HG03432 (cell line): ENCODE measurements around the gene REEP6.
"Not testable (repeated sequence)": the region's sequence is repeated elsewhere in the genome, so short reads cannot be mapped to it uniquely, and the experiment has no call there.

ENCODE experiments used
- ATAC-seq: cut with Tn5 transposase; IDR thresholded peaks from one replicate; pipeline ENCODE4 v1.9.1; 2021; ENCODE audit warnings: mild to moderate bottlenecking, moderate library complexity; ENCODE audit not compliant: unreplicated experiment

The REEP6 gene

DNA sequence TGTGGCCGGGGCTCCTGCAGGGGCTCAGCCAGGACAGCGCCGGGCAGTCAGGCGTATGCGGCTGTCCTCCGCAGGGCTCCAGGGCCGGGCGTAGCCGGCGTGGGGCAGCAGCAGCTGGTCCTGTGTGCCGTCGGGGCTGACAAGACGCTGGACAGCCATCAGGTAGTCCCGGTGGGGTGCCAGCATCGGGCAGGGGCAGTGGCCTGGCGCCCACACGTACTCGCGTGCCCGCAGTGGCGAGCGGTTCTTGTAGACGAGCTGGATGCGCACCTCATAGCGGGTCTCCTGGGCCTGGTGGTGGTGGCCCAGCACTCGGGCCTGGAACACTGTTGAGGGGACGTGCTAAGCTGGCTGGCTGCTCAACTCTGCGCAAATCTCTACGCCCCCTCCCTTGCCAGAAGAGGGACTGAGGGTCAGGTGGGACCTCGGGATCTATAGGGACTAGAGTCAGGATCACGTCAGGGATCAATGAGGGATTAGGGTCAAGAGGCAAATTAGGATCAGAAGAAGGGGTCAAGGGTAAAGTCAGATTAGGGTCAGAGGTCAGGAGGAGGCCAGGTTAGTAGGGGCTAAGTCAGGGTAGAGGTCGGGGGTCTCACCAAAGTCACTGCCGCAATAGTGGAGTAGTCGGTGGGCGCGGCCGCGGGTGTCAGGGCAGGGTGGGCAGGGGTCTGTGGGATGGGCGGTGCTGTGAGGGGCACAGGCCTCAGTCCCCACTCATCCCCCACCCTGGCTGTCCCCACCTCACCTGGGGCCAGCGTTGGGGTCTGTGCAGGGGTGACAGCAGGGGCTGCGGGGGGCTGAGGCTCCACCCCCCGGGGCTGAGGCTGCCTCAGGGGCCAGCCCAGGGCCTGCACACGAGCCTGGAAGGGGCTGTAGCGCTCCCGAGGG lies 15.3 kb downstream of the REEP6 start:
- ATAC-seq: no peak

DNA sequence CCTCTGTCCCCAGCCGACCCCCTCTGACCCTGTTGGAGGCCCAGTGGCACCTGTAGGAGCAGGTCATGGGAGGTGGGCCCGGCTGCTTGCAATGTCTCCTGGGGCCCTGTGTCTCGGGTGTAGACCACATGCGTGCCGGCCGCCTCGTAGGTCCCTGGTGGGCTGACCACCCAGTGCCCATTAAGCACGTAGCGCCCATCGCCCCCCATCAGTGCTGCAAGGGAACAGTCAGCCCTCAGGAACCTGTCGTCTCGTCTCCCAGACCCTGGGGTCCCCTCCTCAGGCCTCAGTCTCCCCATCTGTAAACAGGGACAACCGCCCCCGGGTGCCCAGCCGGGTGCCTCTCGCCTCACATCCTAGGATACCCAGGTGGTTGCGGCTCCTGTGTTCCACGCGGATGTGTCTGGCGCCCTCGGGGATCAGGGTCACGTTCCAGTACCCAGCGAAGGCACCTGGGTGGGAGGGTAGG lies 16.2 kb downstream of the REEP6 start:
- no peak for ATAC-seq

DNA sequence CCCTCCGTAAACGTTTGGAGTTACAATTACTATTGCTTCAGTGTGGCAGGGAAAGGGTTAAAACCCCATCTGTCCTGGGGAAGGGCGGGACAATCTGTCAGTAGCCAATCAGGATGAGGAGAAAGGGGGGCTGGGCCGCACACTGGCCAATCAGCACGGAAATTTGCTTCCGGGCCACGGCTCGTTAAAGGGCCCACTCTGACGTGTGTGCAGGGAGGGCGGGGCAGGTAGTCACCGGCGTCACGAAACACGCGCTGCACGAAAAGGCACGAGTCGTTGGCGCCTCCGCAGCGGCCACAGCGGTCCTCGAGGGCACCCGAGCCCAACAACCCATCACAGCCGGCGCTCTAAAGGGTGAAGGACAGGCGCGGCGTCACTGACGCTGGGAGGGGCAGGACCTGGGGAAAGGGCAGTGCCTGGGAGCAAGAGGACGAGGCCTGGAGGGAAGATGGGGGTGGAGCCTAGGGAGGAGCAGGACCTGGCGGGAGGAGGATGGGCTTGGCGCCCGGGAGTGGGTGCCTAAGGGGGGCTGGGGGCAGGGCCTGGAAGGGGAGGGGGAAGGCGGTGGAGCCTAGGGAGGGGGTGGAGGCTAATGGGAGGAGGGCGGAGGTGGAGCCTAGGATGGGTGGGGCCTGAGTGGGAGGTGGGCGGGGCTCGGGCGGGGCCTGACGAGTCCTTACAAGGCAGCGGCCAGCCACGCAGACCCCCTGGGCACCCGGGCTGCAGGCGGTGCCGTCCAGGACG lies 17.0 kb downstream of the REEP6 start:
- no peak for ATAC-seq

DNA sequence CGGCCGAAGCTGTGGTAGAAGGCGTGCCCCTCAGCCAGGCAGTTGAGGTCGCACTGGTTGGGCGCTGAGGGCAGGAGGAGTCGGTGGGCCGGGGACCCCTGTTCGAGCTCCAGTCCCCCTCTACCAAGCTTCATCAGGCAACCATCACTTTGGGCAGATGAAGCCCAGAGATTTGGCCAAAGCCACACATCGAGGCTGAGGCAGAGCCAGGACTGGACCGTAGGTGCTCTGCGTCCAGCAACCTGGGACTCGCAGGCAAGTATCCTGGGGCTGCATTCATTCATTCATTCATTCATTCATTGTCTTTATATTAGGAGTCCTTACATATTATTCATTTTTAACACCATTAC lies 17.5 kb downstream of the REEP6 start:
- ATAC-seq: no peak

DNA sequence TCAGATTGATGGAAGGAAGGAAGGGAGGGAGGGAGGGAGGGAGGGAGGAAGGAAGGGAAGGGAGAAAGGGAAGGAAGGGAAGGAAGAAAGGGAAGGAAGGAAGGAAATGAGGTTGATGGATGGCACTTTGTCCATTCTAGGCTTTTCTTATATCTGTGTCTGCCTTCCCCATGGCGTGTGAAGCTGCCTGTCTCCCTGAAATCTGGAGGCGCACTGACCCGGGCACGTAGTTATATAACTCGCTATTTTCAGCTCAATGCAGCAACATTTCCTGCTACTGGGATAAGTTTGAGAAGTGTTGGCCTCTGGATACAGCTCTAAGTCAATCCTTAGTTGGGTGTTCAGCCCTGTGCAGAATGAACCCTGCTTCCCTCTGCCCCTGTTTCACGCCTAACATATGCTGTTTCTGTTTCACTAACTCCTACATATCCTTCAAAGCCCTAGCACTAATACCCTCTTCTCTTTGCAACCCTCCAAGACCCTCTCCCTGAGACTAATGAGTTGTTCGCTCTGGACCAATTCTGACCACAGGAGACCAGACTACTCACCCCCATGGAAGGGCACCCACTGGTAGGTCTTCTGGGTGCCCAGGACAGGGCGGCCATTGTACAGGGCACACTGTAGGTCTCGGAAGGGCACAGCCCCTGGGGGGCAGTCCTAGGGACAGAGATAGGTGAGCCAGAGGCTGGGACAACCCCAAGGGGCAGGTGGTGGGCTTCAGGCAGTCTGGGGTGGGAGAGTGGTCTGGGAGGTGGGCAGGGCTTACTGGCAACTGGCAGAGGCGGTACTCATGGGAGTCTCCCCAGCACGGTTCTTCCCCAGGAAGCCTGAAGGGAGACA lies 18.8 kb downstream of the REEP6 start:
- ATAC-seq: no peak

DNA sequence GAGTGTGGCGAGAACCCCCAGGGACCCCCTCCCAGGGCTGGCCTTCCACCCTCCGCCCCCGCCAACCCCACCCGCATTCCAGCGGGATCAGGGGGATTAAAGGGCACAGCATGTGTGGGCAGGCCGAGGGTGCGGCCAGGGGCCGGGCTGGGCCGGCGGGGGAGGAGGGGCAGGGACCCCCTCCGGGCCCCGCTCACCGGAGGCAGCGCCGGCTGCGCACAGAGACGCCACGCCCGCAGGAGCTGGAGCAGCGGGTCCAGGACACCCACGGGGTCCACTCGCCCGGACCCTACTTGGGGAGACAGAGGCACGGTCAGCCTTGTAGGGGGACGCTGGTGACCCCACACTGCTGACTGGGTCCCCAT lies 19.4 kb downstream of the REEP6 start:
- no peak for ATAC-seq

DNA sequence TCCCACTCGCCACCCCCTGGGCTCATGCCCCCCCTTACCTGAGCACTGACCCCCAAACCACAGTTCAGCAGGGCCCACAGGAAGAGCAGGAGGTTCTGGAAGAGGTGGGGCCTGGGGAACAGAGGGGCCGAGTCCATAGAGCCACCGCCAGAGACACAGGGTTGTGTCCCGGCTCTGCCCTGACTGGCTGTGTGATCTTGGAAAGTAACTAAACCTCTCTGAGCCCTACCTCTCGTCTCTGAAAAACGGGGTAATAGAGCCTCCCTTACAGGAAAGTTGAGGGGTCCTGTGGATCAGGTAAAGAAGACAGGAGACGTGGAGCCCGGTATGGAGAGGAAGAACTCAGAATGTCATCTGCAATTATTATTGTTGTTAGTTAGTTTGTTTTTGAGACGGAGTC lies 19.8 kb downstream of the REEP6 start:
- ATAC-seq: no peak

DNA sequence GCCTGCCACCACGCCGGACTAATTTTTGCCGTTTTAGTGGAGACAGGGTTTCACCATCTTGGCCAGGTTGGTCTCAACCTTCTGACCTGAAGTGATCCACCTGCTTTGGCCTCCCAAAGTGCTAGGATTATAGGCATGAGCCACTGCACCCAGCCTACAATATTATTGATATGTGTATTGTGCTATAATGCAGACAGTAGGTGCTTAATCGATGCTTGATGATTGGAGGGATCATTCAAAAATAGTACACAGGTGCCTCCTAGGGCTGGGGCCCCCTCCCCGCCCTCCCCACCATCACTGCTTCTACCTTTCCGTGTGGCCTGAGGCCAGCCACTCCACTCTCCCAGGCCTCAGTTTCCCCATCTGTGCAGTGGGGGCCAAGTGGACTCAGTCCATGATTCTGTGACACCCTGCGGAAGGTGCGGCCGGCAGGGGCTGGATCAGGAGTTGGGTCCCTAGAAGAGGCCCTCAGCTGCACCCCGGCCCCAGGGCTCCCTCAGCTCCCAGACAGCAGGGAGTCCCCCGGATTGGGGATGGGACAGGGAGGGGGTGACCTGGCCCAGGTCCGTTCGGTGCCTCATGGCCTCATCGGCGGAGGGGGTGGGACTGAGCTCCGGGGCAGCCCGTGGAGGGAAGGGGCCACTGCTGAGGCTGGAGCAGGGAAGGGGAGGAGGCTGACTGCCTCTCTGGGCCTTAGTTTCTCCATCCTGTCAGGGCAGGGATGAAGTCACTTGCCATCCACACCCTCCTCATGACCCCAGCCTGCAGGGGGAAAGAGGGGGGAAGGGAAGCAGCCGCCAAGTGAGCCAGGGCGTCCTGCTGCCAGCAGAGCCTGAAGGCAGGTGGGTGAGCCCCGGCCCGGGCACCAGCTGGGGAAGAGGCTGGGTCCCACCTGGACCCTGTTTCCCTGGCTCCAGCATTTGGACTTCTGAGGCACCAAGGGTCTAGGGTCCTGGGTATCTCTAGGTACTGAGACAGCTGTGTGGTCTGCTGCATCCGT lies 20.6 kb downstream of the REEP6 start:
- no peak for ATAC-seq

DNA sequence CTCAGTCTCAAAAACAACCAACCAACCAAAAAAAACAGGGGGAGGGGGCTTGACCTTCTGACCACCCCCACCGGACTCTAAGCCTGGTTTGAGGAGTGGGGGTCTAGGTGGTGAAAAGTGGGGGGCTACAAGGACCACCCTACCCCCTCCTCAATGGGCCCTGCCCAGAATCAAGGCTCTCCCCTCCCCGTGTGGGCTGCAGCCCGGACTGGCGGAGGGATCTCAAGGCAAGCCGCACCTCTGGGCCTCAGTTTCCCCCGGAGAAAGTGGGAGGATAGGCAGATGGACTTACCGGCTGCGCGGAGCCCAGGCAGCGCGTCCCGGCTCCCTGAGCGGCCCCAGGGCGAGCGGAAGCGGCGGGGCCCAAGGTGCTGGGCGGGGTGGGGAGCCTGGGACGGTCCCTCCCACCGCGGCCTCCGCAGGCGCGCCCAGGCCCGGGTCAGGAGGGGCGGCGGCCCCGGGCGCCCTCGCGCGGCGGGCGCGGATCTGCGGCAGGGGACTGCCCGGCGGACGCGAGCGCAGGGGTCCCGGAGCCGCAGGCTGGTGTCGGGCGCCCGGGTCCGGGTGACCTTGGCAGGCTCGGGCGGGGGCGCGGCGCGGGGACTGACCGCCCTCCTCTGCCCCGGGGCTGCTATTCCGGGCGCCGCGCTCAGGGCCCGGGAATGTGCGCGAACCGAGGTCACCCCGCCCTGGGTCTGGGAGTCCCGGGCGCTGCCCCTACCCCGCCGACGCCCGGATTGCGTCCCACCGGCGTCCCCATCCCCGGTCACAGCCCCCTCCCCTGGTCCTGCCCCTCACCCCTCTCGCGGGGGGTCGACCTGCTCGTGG lies 21.9 kb downstream of the REEP6 start, which contains the start of gene ADAMTSL5:
TSS of gene ADAMTSL5 (minus strand) at position 349 of the 828 bp plus-strand sequence. CDS start 2,076 bp downstream, outside the sequence.
- no peak for ATAC-seq

DNA sequence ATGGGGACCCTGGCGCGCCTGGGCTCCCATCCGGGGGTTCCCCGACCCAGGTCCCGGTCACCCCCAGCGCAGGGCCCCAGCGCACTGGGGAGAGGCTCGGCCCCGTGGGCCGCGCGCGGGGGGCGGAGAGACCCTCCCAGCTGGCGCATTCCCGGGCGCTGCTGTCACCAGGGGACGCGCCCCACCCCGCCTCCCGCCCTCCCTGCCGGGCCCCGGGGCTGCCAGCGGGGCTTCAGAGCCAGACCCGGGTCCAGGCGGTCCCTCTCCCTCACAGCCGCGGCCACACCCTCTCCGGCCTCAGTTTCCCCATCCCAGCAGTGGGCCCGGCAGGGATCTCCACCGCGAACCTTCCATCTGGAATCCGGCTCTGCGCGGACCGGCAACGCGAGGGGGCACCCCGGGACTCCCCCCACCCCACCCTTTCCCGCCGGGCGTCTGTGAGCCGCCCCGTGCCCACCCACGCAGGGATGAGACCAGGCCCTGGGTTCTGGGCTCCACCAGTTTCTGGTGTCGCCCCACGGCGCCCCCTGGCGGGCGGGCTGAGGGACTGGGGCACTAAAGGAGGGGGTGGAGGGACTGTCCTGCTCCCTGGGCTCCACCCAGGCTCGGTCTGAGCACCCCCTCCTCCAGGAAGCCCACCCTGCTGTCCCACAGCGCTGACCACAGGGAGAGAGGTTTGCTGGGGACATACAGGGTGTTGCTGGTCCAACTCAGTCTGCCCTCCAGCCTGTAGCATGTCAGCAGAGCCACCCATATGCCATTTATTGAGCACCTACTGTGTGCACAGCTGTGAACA lies 22.7 kb downstream of the REEP6 start:
- no peak for ATAC-seq

DNA sequence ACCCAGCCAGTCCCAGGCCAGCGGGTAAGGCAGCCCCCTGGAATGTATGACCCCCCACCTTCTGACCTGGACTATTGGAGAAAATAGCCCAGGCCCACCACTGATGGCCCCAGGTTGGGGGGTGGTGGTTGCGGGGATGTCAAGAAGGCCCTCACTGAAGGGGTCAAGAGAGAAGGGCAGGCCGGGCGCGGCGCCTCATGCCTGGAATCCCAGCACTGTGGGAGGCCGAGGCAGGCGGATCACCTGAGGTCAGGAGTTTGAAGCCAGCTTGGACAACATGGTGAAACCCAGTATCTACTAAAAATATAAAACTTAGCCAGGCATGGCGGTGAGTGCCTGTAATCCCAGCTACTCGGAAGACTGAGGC lies 23.3 kb downstream of the REEP6 start:
- ATAC-seq: no peak

DNA sequence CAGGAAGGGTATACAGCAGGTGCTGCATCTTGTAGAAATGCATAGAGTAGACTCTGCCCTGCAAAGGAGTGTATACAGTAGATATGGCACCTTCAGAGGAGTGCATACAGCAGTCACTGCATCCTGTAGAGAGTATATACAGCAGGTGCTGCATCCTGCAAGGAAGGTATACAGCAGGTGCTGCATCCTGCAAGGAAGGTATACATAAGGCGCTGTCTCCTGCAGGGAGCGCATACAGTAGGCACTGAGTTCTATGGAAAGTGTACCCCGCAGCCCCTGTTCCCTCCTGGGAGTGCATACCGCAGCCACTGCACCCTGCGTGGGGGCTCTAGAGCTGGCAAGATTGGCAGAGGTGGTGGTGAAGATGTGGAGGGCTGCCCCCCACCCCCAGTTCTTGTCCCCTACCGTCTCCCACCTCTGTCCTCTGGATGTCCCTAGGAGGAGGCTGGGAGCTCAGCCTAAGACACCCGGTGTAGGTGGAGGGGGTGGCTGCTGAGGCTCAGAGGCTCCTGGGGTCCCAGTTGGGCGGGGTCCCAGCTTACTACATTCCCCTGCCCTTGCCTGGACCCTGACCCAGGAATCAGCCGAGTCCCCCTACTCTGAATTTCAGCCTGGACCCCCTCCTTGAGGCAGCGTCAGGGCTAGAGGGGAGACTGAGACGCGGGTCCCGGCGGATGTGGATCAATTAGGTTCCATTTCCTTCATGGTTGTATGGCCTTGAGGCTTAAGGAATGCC lies 24.2 kb downstream of the REEP6 start:
- no peak for ATAC-seq

DNA sequence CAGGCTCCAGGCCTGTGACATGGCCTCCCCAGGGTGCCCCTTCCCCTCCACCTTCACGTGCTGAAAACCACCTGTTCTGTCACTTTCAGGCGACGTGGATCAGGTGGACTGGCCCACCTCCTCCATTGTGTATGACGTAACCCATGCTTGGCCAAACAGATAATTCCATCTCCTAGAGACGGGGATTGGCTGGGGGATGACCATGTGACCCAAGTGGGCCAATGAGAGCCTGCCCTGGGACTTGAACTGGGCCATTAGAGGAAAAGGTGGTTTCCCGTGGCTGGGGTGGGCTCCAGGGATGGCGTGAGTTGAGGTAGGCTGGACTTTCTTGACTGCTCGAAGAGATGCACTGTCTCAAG lies 25.4 kb downstream of the REEP6 start:
- no peak for ATAC-seq

DNA sequence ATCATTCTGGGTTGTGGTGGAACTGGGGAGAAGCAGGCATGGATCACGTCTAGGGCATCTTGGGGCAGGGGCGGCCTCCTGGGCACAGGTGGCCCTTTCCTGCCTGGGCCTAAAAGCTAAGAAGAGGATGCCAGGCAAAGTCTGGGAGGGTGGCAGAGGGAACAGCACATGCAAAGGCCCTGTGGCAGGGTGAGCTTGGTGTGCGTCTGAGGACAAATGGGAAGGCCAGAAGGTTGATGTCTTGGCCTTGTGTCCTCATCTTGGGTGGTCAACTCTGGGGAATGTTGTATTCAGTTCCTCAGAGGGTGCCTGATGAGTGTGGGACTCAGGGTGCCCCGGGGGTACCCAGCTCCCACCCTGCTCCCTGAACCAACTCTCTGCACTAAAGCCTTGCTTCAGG lies 27.5 kb downstream of the REEP6 start:
- ATAC-seq: no peak

DNA sequence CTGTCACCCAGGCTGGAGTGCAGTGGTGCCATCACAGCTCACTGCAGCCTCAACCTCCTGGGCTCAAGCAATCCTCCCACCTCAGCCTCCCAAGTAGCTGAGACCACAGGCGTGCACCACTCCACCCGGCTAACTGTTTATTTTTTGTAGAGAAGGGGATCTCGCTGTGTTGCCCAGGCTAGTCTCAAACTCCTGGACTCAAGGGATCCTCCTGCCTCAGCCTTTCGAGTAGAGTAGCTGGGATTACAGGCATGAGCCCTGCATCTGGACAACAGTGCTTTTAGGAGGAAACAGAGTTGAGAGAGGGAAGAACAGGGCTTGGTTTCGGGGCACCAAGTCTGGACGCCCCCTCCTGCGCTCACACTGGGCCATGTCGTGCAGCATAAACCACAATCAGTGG lies 28.8 kb downstream of the REEP6 start:
- not testable (repeated sequence) for ATAC-seq

DNA sequence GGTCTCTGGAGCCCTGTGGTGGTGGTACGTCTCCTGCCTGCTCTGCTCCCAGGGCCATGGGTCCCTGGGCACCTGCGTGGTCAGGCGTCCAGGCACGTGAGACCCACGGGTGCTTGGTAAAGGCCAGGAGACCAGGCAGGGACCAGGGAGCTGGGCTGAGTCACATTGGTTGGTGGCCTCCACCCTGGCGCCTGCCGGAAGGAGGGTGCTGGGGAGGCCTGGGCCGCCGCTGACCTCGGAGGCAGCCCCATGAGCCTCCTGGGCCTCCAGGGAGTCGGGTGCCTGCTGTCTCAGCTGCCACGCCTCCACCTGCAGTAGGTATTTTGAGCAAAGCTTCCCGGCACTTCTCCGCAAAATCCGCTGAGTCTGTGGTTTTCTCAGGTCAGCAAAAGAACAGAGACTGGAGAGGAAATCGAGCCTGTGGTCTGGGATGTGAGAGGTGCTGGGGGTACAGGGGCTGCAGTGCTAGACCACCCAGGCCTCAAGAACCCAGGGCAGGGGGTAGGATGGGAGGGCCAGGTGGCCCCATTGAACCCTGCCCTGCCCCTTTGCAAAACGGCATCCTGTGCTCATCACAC lies 29.3 kb downstream of the REEP6 start:
- no peak for ATAC-seq

DNA sequence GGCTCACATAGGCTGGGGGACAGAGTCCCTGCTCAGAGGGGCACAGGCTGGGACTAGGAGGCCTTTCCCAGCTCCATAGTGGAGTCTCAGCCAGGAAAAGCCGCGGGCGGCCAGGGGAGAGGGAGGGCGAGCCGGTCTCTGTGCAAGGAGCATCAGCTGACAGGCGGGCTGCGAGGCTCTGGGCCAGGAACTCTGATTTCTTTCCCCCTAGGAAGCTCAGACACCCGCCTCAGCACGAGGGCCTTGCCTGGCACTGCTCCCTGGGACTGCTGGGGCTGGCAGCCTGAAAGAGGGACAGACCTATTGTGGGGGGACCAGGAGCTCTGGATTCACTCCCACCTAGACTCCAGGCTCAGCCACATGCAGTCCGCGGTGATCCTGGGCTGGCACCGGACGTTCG lies 30.7 kb downstream of the REEP6 start:
- no peak for ATAC-seq
